GM12873 (cell line): Measurements from ENCODE around the gene HLA-E.

ENCODE experiments used
- CTCF ChIP-seq: IDR thresholded peaks from 2 replicates; pipeline ENCODE4 v1.5.1; 2012; ENCODE audit warnings: low read depth, mild to moderate bottlenecking, moderate library complexity, low read length, control low read depth; ENCODE audit not compliant: insufficient read depth; ENCODE audit errors: missing control alignments

Gene HLA-E

GRCh38 chr6:30489081-30490025 lies at the start of gene HLA-E:
Gene HLA-E, plus strand, starts transcription at chr6:30489509. Its CDS starts 23 bp downstream, at chr6:30489532.
- no peak for TF ChIP-seq CTCF

- TF ChIP-seq CTCF = no peak
Observed at GRCh38 chr6:30441171-30441570, 48.1 kb upstream of the HLA-E start.

GRCh38 chr6:30443657-30444450 lies 45.5 kb upstream of the HLA-E start:
- TF ChIP-seq CTCF = no peak

GRCh38 chr6:30444451-30444742 lies 44.9 kb upstream of the HLA-E start:
- TF ChIP-seq CTCF = no peak

- TF ChIP-seq CTCF = no peak
Observed at GRCh38 chr6:30446259-30446658, 43.0 kb upstream of the HLA-E start.

- TF ChIP-seq CTCF = no peak
Observed at GRCh38 chr6:30447237-30447636, 42.1 kb upstream of the HLA-E start.

GRCh38 chr6:30450548-30450908 lies 38.8 kb upstream of the HLA-E start:
- no peak for TF ChIP-seq CTCF
